DMS 273 (cell line): Measurements from ENCODE around the gene ISM1.

Experiments used
- DNase-seq: peaks from one replicate; lab custom pipeline; 2025; ENCODE audit not compliant: unreplicated experiment; lab: John Stamatoyannopoulos, UW

ISM1 gene

GRCh38 chr20:13251904-13252297, 30.8 kb downstream of the ISM1 start:
- DNase-seq = no peak

- DNase-seq = no peak
Observed at GRCh38 chr20:13255356-13255755, 34.3 kb downstream of the ISM1 start.

GRCh38 chr20:13256606-13257005, 35.5 kb downstream of the ISM1 start:
- DNase-seq = no peak

GRCh38 chr20:13259921-13260320, 38.8 kb downstream of the ISM1 start:
- DNase-seq = peak; percentile 39

- DNase-seq = no peak
Observed at GRCh38 chr20:13260650-13261279, 39.7 kb downstream of the ISM1 start.

- peak; percentile 70 for DNase-seq
Observed at GRCh38 chr20:13261460-13262301, 40.6 kb downstream of the ISM1 start.

GRCh38 chr20:13262302-13262650, 41.2 kb downstream of the ISM1 start:
- DNase-seq = no peak

GRCh38 chr20:13262671-13263360, 41.7 kb downstream of the ISM1 start:
- no peak for DNase-seq

GRCh38 chr20:13263451-13263850, 42.4 kb downstream of the ISM1 start:
- no peak for DNase-seq

- DNase-seq = no peak
Observed at GRCh38 chr20:13264907-13265306, 43.8 kb downstream of the ISM1 start.

- peak; percentile 4 for DNase-seq
Observed at GRCh38 chr20:13265941-13266340, 44.9 kb downstream of the ISM1 start.

GRCh38 chr20:13267231-13267630, 46.2 kb downstream of the ISM1 start:
- DNase-seq = no peak

GRCh38 chr20:13268953-13269352, 47.9 kb downstream of the ISM1 start:
- no peak for DNase-seq

- DNase-seq = no peak
Observed at GRCh38 chr20:13270211-13270610, 49.1 kb downstream of the ISM1 start.

- DNase-seq = no peak
Observed at GRCh38 chr20:13271098-13271497, 50.0 kb downstream of the ISM1 start.

GRCh38 chr20:13271977-13272975, 51.2 kb downstream of the ISM1 start:
- DNase-seq = no peak

GRCh38 chr20:13274275-13274861, 53.3 kb downstream of the ISM1 start:
- peak; percentile 91 for DNase-seq

- no peak for DNase-seq
Observed at GRCh38 chr20:13276945-13277541, 56.0 kb downstream of the ISM1 start.

- DNase-seq = no peak
Observed at GRCh38 chr20:13277663-13278295, 56.7 kb downstream of the ISM1 start.
